ENCODE measurements around the gene HMOX2. TPM values are rescaled to one million over a fixed set of nuclear protein-coding genes. Genes with fewer than 3 reads are reported as not detected.

Gene HMOX2
- total and polyA plus RNA-seq, 2 donors from 2014 or later = 56.4 to 116 TPM

DNA sequence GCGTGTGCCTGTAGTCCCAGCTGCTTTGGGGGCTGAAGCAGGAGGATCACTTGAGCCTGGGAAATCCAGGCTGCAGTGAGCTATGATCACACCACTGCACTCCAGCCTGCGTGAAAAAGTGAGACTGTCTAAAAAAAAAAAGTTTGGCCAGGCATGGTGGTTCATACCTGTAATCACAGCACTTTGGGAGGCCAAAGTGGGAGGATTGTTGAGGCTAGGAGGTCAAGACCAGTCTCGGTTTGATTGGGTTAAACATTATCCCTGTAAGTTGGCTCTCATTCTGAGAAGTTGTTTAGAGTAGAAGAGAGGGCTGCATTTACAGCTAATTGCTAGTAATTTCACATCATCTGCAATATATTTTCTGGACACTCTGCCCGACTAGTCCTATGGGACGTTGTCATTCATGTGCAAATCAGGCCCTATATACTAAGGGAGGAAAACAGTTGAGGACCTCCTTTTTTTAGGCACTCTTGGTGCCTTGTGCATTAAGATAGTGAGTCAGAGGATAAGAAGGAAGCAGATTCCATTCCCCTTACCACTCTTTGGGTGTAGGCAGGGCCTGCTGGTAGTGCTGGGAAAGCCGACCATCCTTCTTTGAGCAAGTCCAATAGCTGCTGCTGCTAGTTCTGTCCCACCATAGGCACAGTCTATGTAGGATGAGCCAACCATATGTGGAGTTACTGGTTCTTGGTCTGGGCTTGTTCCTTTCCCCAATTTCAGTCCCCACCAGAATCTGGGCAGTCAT, 18.7 kb downstream of the HMOX2 start:
- H3K9me3 ChIP-seq (ENCODE audit: control insufficient read depth in 2 of 3, insufficient read depth in 1 of 3, low read length in 3 of 3) = no peaks in the 10 kb centered on the region
- no peak overlapping the region for H3K9ac ChIP-seq (ENCODE audit: low read length in 3 of 3)
- intact Hi-C loops (cut with DNase I) = no loop called here
- H3K4me3 ChIP-seq (ENCODE audit: low read length in 3 of 3) = no peak overlapping the region
- no peak overlapping the region for H3K27ac ChIP-seq (ENCODE audit: low read depth in 2 of 2, low read length in 2 of 2)
- DNase-seq = no peak
- H3K36me3 ChIP-seq (ENCODE audit: control insufficient read depth in 2 of 3, insufficient read depth in 3 of 3, low read length in 3 of 3) = peaks cover 0 to 4% (median 0%) of the 10 kb centered on the region in 3 donors
- no peak for FAIRE-seq
- TF ChIP-seq, protein P1, sequence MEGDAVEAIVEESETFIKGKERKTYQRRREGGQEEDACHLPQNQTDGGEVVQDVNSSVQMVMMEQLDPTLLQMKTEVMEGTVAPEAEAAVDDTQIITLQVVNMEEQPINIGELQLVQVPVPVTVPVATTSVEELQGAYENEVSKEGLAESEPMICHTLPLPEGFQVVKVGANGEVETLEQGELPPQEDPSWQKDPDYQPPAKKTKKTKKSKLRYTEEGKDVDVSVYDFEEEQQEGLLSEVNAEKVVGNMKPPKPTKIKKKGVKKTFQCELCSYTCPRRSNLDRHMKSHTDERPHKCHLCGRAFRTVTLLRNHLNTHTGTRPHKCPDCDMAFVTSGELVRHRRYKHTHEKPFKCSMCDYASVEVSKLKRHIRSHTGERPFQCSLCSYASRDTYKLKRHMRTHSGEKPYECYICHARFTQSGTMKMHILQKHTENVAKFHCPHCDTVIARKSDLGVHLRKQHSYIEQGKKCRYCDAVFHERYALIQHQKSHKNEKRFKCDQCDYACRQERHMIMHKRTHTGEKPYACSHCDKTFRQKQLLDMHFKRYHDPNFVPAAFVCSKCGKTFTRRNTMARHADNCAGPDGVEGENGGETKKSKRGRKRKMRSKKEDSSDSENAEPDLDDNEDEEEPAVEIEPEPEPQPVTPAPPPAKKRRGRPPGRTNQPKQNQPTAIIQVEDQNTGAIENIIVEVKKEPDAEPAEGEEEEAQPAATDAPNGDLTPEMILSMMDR (IDR thresholded peaks at IDR 0.05; ENCODE audit: borderline replicate concordance, extremely low read depth, insufficient read depth) = no peak
- no peaks in the 10 kb centered on the region for H3K27me3 ChIP-seq (ENCODE audit: control insufficient read depth, insufficient read depth, low read length)
- peaks cover 0 to 26% (median 22%) of the 10 kb centered on the region in 3 donors for H3K4me1 ChIP-seq (ENCODE audit: control insufficient read depth in 2 of 3, insufficient read depth in 2 of 3, low read depth in 1 of 3, low read length in 3 of 3)

DNA sequence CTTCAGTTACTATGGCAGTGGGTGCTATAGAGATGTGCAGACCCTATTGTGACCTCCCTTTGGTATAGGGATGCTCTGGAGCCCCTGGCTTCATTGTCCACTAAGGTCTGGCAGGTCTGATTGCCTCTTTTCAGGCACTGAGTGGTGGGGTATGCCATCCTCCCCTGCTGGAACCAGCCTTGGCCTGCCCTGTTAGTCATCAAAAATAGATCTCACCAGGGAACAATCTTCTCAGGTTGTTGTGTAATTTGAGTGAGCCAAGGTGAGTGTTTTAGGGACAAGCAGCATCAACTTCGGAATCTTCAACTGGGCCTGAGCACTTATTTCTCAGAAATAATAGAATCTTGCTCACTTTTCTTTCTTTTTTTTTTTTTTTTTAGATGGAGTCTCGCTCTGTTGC, 19.6 kb downstream of the HMOX2 start:
- peaks cover 0 to 4% (median 0%) of the 10 kb centered on the region in 3 donors for H3K36me3 ChIP-seq (ENCODE audit: control insufficient read depth in 2 of 3, insufficient read depth in 3 of 3, low read length in 3 of 3)
- TF ChIP-seq, protein P1 (IDR thresholded peaks at IDR 0.05; ENCODE audit: borderline replicate concordance, extremely low read depth, insufficient read depth) = no peak
- H3K4me1 ChIP-seq (ENCODE audit: control insufficient read depth in 2 of 3, insufficient read depth in 2 of 3, low read depth in 1 of 3, low read length in 3 of 3) = peaks cover 0 to 34% (median 30%) of the 10 kb centered on the region in 3 donors
- FAIRE-seq = no peak
- no peak overlapping the region for H3K27ac ChIP-seq (ENCODE audit: low read depth in 2 of 2, low read length in 2 of 2)
- no peak overlapping the region for H3K9ac ChIP-seq (ENCODE audit: low read length in 3 of 3)
- H3K4me3 ChIP-seq (ENCODE audit: low read length in 3 of 3) = no peak overlapping the region
- H3K9me3 ChIP-seq (ENCODE audit: control insufficient read depth in 2 of 3, insufficient read depth in 1 of 3, low read length in 3 of 3) = no peaks in the 10 kb centered on the region
- DNase-seq = no peak
- intact Hi-C loops (cut with DNase I) = no loop called here
- H3K27me3 ChIP-seq (ENCODE audit: control insufficient read depth, insufficient read depth, low read length) = no peaks in the 10 kb centered on the region

DNA sequence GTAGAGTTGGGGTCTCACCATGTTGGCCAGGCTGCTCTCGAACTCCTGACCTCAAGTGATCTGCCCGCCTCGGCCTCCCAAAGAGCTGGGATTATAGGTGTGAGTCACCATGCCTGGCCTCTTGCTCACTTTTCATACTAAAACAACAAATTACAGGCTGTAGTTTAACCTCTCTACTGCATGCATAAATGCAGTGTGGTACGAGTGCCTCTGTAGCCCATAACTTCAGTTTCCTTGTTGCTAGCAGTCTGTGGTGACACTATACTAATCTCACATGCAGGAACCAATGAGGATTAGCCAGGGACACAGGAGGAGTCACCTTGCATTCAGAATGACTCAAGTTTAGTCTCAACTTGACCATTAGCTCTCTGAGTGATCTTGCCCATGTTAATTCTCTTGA, 20.1 kb downstream of the HMOX2 start:
- peaks cover 0 to 36% (median 34%) of the 10 kb centered on the region in 3 donors for H3K4me1 ChIP-seq (ENCODE audit: control insufficient read depth in 2 of 3, insufficient read depth in 2 of 3, low read depth in 1 of 3, low read length in 3 of 3)
- no peak overlapping the region for H3K9ac ChIP-seq (ENCODE audit: low read length in 3 of 3)
- FAIRE-seq (no peak), DNase-seq (no peak)
- intact Hi-C loops (cut with DNase I) = no loop called here
- no peak overlapping the region for H3K4me3 ChIP-seq (ENCODE audit: low read length in 3 of 3)
- no peaks in the 10 kb centered on the region for H3K27me3 ChIP-seq (ENCODE audit: control insufficient read depth, insufficient read depth, low read length)
- no peak overlapping the region for H3K27ac ChIP-seq (ENCODE audit: low read depth in 2 of 2, low read length in 2 of 2)
- H3K36me3 ChIP-seq (ENCODE audit: control insufficient read depth in 2 of 3, insufficient read depth in 3 of 3, low read length in 3 of 3) = peaks cover 0 to 4% (median 0%) of the 10 kb centered on the region in 3 donors
- TF ChIP-seq, protein P1 (IDR thresholded peaks at IDR 0.05; ENCODE audit: borderline replicate concordance, extremely low read depth, insufficient read depth) = no peak
- H3K9me3 ChIP-seq (ENCODE audit: control insufficient read depth in 2 of 3, insufficient read depth in 1 of 3, low read length in 3 of 3) = no peaks in the 10 kb centered on the region

Data from kidney (tissue), 14 donors.